HEK293 (cell line): ENCODE results near the gene TMEM121.

Experiments
- CTCF ChIP-seq: fragments of 450-650 bp; formaldehyde crosslinking; IDR thresholded peaks from 2 replicates; pipeline ENCODE4 v1.5.1; 2016; ENCODE audit warnings: missing biosample characterization, missing genetic modification characterization
- GLIS1 ChIP-seq: fragments of 450-650 bp; formaldehyde crosslinking; IDR thresholded peaks from 2 replicates; pipeline ENCODE4 v1.5.1; 2016; ENCODE audit warnings: missing biosample characterization, missing genetic modification characterization
- GLIS2 ChIP-seq: fragments of 450-650 bp; formaldehyde crosslinking; IDR thresholded peaks from 2 replicates; pipeline ENCODE4 v1.5.1; 2016; ENCODE audit warnings: missing biosample characterization, missing genetic modification characterization
- ZNF26 ChIP-seq: fragments of 450-650 bp; formaldehyde crosslinking; IDR thresholded peaks from 2 replicates; pipeline ENCODE4 v1.5.1; 2016; ENCODE audit warnings: missing biosample characterization, missing genetic modification characterization
- ZNF274 ChIP-seq, 2 experiments: fragments of 200-500 bp in 1 of 2; fragments of 450-650 bp in 1 of 2; sonication (Bioruptor generic) in 1 of 2; formaldehyde crosslinking in 1 of 2; IDR thresholded peaks; 2 replicates each; pipeline versions ENCODE4 v1.5.1 to v1.6.1; 2014 to 2016; ENCODE audit warnings: borderline replicate concordance in 1 of 2, inconsistent platforms in 1 of 2, low read length in 1 of 2, missing biosample characterization in 1 of 2, missing genetic modification characterization in 1 of 2
- ZNF621 ChIP-seq: fragments of 450-650 bp; formaldehyde crosslinking; IDR thresholded peaks from 2 replicates; pipeline ENCODE4 v1.5.1; 2017; ENCODE audit warnings: missing biosample characterization, missing genetic modification characterization

GRCh38 chr14:105501504-105502291 is 24.7 kb upstream of the TMEM121 start:
- no peak for TF ChIP-seq ZNF621 (tag by site-specific recombination)
- TF ChIP-seq GLIS1 (tag by site-specific recombination), result no peak
- TF ChIP-seq GLIS2 (tag by site-specific recombination), result no peak
- TF ChIP-seq CTCF (tag by site-specific recombination), result no peak
- no peak for TF ChIP-seq ZNF274 (IDR thresholded peaks at IDR 0.05; ENCODE audit: low read length)
- no peak for TF ChIP-seq ZNF274 (tag by site-specific recombination; IDR thresholded peaks at IDR 0.05; ENCODE audit: borderline replicate concordance)
- no peak for TF ChIP-seq ZNF26 (tag by site-specific recombination)
